Transverse colon (tissue), 4 donors: ENCODE measurements around the gene OLA1.

Experiments used
- EP300 ChIP-seq: sonication (generic); formaldehyde crosslinking; IDR thresholded peaks from one replicate; pipeline ENCODE4 v1.6.1; 2017; ENCODE audit warnings: antibody characterized with exemption, low read depth
- POLR2A ChIP-seq: fragments of 450-650 bp; IDR thresholded peaks from one replicate; pipeline ENCODE4 v1.6.1; 2016; ENCODE audit warnings: antibody characterized with exemption, mild to moderate bottlenecking, moderate library complexity
- POLR2AphosphoS5 ChIP-seq, 3 donors: sonication (generic); formaldehyde crosslinking; IDR thresholded peaks; one replicate each; pipeline ENCODE4 v1.6.1; 2016; ENCODE audit warnings: antibody characterized with exemption in 3 of 3
- TF ChIP-seq, protein P1 (sequence below), 5 experiments: fragments of 200-600 bp in 3 of 5; fragments of 450-650 bp in 2 of 5; sonication (generic) in 3 of 5; IDR thresholded peaks; 1 replicate in 2 of 5; 2 replicates in 3 of 5; pipeline ENCODE4 v1.5.1; 2016 to 2017; ENCODE audit warnings: antibody characterized with exemption in 5 of 5, inconsistent platforms in 3 of 5, mild to moderate bottlenecking in 2 of 5, moderate library complexity in 1 of 5

DNA sequence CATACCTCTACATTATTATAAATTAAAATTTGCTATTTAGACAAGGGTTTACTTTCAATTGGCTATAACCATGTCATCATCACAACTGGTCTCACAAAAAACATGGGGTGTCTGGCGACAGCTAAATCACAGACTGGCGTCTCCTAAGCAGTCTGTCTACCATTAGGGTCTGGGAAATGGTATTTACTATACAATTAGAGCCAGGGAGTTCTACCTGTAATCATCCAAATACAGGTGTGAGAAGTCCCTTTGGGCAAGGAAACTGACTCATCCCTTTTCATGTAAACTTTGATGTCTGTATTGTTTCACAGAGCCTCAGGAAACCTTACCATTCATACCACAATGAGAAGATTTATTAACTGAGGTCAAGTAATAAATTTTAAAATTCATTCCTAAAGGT, 126.7 kb downstream of the OLA1 start:
- TF ChIP-seq, protein P1, sequence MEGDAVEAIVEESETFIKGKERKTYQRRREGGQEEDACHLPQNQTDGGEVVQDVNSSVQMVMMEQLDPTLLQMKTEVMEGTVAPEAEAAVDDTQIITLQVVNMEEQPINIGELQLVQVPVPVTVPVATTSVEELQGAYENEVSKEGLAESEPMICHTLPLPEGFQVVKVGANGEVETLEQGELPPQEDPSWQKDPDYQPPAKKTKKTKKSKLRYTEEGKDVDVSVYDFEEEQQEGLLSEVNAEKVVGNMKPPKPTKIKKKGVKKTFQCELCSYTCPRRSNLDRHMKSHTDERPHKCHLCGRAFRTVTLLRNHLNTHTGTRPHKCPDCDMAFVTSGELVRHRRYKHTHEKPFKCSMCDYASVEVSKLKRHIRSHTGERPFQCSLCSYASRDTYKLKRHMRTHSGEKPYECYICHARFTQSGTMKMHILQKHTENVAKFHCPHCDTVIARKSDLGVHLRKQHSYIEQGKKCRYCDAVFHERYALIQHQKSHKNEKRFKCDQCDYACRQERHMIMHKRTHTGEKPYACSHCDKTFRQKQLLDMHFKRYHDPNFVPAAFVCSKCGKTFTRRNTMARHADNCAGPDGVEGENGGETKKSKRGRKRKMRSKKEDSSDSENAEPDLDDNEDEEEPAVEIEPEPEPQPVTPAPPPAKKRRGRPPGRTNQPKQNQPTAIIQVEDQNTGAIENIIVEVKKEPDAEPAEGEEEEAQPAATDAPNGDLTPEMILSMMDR (IDR thresholded peaks at IDR 0.05): no peak
- TF ChIP-seq POLR2A (no peak), EP300 (no peak), POLR2AphosphoS5 (IDR thresholded peaks at IDR 0.05) (no peak)
